ENCODE data around the gene CELSR3. TPM values are rescaled to one million over a fixed set of nuclear protein-coding genes. Genes with fewer than 3 reads are reported as not detected.

CELSR3 gene
- polyA plus RNA-seq (2013, experiment 1 of 2; ENCODE audit: insufficient read length) = 0.51 TPM
- polyA plus RNA-seq (2013, experiment 2 of 2; ENCODE audit: insufficient read length) = 0.61 TPM

- peak; percentile 84 for DNase-seq
Observed at GRCh38 chr3:48662753-48663488, at the start of gene CELSR3. Gene CELSR3 (minus strand): TSS chr3:48662886. CDS start chr3:48662634, 252 bp downstream.

DNA sequence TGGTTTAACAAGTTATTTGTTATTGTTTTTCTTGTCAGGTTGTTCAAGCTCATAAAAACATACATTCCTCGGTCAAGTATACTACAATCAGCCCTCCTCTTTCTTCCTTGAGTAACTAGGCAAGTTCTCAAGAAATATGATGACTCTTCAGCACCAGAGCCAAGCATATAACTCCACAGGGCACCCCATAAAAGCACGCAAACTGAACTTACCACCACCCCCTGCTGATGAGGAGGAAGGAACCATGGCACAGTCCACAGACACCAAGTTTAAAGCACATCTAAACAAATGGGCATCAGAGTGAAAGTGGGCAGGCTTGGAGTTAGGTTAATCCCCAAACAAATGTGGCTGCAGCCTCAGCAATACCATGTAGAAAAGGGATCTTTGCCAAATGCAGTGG is 49.0 kb upstream of the CELSR3 start:
- no peak for DNase-seq

DNA sequence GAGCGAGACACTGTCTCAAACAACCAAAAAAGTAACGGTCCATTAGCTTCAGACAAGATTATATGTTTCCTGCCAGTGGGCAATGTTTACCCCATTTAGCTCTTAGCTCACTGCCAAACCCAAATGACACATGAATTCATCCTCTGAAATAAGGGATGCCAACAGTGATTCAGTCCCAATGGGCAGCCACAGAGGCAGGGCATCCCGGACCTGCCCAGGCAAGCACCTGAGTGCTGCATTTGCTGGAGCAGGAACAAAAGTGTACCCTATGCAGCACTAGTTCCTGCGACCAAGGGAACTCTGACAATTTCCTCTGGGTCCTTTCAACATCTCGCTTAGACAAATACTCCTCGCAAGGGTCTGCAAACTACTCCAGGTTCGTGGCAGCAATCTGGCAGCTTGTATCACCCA is 46.4 kb upstream of the CELSR3 start:
- DNase-seq = no peak

- no peak for DNase-seq
Observed at GRCh38 chr3:48708481-48708889, 45.8 kb upstream of the CELSR3 start.

- no peak for DNase-seq
Observed at GRCh38 chr3:48707157-48707556, 44.5 kb upstream of the CELSR3 start.

GRCh38 chr3:48702320-48702920 is 39.7 kb upstream of the CELSR3 start:
- no peak for DNase-seq

DNA sequence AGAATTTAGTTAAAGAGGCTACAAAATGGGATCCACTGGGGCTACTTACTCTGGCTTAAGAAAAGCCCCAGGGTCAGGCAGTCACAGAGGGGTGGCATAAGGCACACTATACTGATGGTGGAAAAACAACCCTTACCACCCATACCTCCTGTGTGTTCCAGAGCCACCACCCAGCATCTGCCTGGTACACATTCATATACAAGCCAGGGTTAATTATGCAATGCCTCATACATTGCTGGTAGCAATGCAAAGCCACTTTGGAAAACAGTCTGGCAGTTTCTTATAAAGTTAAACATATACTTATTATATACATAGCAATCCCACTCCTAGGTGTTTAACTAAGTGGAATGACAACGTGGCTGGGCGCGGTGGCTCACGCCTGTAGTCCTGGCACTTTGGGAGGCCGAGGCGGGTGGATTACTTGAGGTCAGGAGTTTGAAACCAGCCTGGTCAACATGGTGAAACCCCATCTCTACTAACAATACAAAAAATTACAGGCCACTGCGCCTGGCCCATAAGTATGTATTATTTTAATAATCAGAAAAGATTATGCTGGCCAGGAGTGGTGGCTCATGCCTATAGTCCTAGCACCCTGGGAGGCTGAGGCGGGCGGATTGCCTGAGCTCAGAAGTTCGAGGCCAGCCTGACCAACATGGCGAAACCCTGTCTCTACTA is 38.2 kb upstream of the CELSR3 start:
- DNase-seq = no peak

DNA sequence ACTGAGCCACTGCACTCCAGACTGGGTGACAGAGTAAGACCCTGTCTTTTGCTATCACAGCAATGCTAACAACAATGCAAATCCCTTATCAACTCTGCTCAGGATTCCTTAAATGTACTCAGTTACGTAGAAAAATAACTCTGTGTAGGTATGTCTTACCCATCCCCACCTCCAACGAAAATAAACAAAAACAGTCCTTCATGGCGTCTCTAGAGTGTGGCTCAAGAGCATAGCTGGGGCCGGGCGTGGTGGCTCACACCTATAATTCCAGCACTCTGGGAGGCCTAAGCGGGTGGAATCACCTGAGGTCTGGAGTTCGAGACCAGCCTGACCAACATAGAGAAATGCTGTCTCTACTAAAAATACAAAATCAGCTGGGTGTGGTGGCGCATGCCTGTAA is 36.2 kb upstream of the CELSR3 start:
- DNase-seq = no peak

- no peak for DNase-seq
Observed at GRCh38 chr3:48697952-48698351, 35.3 kb upstream of the CELSR3 start.

- DNase-seq = no peak
Observed at GRCh38 chr3:48696601-48697000, 33.9 kb upstream of the CELSR3 start.

DNA sequence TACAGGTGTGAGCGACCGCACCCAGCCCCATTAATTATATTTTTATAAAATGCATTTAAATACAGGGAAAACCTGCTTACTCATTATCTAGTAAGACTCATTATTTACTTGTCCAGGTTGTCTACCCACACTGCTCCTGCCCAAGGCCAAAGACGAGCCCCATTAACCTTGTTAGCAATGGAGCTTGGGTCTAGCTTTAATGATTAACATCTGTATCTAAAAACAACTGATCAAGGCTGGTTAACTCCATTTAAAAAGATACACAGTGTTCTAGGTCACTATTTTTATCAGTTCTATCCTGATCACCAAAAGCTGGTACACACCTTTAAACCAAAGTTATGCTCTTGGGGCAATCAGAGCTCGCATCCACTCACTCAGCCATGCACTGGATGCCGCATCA is 33.5 kb upstream of the CELSR3 start:
- DNase-seq = no peak

GRCh38 chr3:48695393-48695753 is 32.7 kb upstream of the CELSR3 start:
- no peak for DNase-seq

- peak; percentile 85 for DNase-seq
Observed at GRCh38 chr3:48694610-48695392, 32.1 kb upstream of the CELSR3 start.

DNA sequence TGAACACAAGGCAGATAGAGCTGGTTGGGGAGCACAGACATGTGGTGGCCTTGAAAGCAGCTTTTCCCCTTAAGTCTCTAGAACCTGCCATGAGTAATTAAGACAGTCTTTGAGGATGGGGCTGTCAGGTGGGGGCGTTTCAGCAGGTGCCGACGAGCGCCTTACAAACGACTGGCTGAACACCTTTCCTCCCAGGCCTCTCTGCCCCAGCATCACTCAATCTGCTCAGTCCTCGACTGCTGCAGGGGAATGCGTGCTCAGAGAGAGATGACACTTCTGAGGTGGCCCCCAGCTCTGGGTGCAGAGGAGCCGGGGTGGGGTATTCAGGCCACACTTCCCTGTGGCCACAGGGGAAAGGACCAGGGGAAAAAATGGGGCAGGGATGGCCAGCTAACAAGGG is 31.1 kb upstream of the CELSR3 start:
- DNase-seq = no peak

DNA sequence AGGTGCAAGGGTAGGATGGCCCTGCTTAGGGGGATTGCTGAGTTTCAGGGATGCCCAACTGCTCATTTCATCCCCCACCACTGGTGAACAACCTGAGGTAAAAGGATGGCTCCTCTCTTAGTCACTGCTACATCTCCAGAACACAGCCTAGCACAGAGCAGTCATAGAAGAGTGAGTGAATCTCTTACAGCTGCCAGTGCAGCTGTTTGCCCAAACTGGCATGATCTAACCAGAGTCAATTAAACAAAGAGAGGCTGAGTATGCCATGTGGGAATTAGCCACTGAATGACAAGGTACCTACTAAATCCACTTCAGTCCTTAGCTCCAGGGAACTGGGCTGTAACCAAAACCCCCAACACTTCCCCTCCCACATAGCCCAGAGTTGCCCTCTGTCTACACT is 29.9 kb upstream of the CELSR3 start:
- DNase-seq = no peak

GRCh38 chr3:48690846-48691458 is 28.3 kb upstream of the CELSR3 start:
- DNase-seq = no peak

GRCh38 chr3:48689384-48689783 is 26.7 kb upstream of the CELSR3 start:
- no peak for DNase-seq

GRCh38 chr3:48688737-48689075 is 26.0 kb upstream of the CELSR3 start:
- no peak for DNase-seq

GRCh38 chr3:48688032-48688736 is 25.5 kb upstream of the CELSR3 start:
- DNase-seq = no peak

GRCh38 chr3:48687220-48687678 is 24.6 kb upstream of the CELSR3 start:
- DNase-seq = no peak

GRCh38 chr3:48686538-48687219 is 24.0 kb upstream of the CELSR3 start:
- no peak for DNase-seq
